ENCODE measurements around the gene MBD2. TPM values are rescaled to one million over a fixed set of nuclear protein-coding genes. Genes with fewer than 3 reads are reported as not detected.

The MBD2 gene, protein sequence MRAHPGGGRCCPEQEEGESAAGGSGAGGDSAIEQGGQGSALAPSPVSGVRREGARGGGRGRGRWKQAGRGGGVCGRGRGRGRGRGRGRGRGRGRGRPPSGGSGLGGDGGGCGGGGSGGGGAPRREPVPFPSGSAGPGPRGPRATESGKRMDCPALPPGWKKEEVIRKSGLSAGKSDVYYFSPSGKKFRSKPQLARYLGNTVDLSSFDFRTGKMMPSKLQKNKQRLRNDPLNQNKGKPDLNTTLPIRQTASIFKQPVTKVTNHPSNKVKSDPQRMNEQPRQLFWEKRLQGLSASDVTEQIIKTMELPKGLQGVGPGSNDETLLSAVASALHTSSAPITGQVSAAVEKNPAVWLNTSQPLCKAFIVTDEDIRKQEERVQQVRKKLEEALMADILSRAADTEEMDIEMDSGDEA
- total RNA-seq (ENCODE audit: low replicate concordance), result 11.2 and 34.2 TPM in 2 replicates

- TF ChIP-seq, protein P1, sequence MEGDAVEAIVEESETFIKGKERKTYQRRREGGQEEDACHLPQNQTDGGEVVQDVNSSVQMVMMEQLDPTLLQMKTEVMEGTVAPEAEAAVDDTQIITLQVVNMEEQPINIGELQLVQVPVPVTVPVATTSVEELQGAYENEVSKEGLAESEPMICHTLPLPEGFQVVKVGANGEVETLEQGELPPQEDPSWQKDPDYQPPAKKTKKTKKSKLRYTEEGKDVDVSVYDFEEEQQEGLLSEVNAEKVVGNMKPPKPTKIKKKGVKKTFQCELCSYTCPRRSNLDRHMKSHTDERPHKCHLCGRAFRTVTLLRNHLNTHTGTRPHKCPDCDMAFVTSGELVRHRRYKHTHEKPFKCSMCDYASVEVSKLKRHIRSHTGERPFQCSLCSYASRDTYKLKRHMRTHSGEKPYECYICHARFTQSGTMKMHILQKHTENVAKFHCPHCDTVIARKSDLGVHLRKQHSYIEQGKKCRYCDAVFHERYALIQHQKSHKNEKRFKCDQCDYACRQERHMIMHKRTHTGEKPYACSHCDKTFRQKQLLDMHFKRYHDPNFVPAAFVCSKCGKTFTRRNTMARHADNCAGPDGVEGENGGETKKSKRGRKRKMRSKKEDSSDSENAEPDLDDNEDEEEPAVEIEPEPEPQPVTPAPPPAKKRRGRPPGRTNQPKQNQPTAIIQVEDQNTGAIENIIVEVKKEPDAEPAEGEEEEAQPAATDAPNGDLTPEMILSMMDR (IDR thresholded peaks at IDR 0.05; ENCODE audit: insufficient read depth, low read length), result no peak
- DNase-seq (ENCODE audit: low read depth), result peak; percentile 91
- H3K4me3 ChIP-seq (ENCODE audit: low read depth, low read length), result peak within 1 kb of the TSS; percentile 89
Measured at GRCh38 chr18:54224379-54225014, at the start of gene MBD2. Gene MBD2, minus strand, starts transcription at chr18:54224669. Its CDS starts 110 bp downstream, at chr18:54224559.

DNA sequence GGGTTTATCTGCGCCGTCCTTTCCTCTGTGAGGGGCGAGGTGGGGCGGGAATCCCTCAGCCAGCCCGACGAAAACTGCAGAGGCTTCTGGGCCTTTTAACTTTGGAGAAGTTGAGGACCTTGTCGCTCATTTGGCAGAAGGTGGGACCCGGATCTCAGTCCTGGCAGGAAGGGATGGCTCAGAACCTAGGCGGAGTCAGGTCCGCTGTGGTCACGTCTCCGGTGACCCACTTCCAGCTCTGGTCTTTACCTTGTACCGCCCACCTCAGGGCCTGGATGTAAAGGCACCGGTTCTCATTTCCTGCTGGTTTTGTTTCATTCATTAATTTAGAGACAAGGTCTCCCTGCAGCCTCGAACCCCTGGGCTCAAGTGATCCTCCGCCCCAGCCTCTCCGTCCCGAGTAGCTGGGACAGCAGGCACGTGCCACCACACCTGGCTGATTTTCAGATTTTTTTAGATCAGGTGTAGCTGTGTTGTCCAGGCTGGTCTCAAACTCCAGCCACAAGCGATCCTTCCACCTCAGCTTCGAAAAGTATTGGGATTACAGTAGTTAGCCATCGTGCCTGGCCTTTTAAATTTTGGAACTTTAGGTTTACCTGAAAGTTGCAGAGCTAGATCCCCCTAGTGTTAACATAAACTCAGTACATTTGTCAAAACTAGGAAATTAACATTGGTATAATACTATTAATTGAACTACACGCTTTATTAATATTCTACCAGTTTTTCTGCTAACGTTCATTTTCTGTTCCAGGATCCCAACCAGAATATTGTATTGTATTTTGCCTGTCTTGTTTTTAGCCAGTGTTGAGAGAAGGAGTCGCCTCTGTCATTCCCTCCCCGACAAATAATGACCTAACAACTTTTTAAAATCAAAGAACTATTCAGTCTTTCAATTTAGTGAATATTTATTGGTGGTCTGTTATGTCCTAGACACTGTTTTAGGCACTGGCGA lies 45.7 kb upstream of the MBD2 start:
- H3K4me3 ChIP-seq (ENCODE audit: low read depth, low read length), result peak overlapping the region; percentile 72
- peak; percentile 49 for DNase-seq (ENCODE audit: low read depth)
- TF ChIP-seq, protein P1 (IDR thresholded peaks at IDR 0.05; ENCODE audit: insufficient read depth, low read length), result peak; percentile 57

DNA sequence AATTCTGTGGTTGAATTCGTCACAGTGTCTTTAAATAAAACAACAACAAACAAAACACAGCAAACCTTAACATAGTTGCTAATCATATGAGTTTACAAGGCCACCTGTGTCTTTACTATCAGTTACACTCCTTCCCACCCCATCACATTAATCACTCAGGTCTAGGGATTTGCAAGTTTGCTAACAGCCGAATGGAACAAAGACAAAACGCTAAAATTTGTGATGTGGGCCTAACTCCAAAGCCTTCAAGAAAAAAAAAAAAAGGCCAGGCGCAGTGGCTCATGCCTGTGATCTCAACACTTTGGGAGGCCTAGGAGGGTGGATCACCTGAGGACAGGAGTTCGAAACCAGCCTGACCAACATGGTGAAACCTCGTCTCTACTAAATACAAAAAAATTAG lies 44.3 kb upstream of the MBD2 start:
- no peak for DNase-seq (ENCODE audit: low read depth)
- TF ChIP-seq, protein P1 (IDR thresholded peaks at IDR 0.05; ENCODE audit: insufficient read depth, low read length), result no peak
- peak overlapping the region; percentile 72 for H3K4me3 ChIP-seq (ENCODE audit: low read depth, low read length)

- TF ChIP-seq, protein P1 (IDR thresholded peaks at IDR 0.05; ENCODE audit: insufficient read depth, low read length), result no peak
- no peak for DNase-seq (ENCODE audit: low read depth)
- H3K4me3 ChIP-seq (ENCODE audit: low read depth, low read length), result no peak overlapping the region
Measured at GRCh38 chr18:54267701-54268100, 43.2 kb upstream of the MBD2 start.

- DNase-seq (ENCODE audit: low read depth), result no peak
- no peak overlapping the region for H3K4me3 ChIP-seq (ENCODE audit: low read depth, low read length)
- TF ChIP-seq, protein P1 (IDR thresholded peaks at IDR 0.05; ENCODE audit: insufficient read depth, low read length), result no peak
Measured at GRCh38 chr18:54263904-54264336, 39.5 kb upstream of the MBD2 start.

DNA sequence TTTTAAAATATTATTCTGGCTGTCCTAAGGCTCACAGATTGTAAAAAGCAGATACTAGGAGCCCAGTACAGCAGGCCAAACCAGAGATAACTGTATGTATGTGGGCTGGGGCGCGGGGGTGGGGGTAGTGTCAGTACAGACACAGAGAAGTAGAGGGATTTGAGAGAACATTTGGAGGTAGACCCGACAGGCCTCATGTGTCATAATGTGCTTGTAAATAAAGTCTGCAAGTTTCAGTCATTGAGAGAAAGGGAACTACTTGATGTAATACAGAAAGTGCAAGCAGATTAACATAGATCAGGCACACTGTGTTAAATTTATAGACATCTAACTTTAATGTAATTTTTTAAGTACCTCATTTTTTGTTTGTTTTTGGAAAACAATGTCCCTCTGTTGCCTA lies 37.4 kb upstream of the MBD2 start:
- TF ChIP-seq, protein P1 (IDR thresholded peaks at IDR 0.05; ENCODE audit: insufficient read depth, low read length), result no peak
- H3K4me3 ChIP-seq (ENCODE audit: low read depth, low read length), result no peak overlapping the region
- DNase-seq (ENCODE audit: low read depth), result no peak

Data from fibroblast of the aortic adventitia (primary cell).